Measurements from ENCODE around the gene ZNF576.
A peak's percentile ranks its signal among the peaks of the same experiment; 100 is the strongest.
"Not testable (repeated sequence)": the region's sequence is repeated elsewhere in the genome, so short reads cannot be mapped to it uniquely, and the experiment has no call there.

Gene ZNF576

DNA sequence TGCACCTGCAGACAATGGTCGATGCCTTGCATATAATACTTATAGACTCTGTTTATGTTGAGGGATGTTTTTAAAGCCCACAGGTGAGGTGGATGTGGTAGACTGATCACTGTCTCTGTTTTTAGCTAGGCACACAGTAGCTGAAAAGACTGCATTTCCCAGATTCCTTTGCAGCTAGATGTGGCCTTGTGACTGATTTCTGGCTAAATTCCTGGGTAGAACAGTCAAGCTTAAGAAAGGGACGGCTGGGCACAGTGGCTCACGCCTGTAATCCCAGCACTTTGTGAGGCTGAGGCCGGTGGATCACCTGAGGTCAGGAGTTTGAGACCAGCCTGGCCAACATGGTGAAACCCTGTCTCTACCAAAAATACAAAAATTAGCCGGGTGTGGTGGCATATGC is 3.9 kb downstream of the ZNF576 start:
- not testable (repeated sequence) for DNase-seq

DNA sequence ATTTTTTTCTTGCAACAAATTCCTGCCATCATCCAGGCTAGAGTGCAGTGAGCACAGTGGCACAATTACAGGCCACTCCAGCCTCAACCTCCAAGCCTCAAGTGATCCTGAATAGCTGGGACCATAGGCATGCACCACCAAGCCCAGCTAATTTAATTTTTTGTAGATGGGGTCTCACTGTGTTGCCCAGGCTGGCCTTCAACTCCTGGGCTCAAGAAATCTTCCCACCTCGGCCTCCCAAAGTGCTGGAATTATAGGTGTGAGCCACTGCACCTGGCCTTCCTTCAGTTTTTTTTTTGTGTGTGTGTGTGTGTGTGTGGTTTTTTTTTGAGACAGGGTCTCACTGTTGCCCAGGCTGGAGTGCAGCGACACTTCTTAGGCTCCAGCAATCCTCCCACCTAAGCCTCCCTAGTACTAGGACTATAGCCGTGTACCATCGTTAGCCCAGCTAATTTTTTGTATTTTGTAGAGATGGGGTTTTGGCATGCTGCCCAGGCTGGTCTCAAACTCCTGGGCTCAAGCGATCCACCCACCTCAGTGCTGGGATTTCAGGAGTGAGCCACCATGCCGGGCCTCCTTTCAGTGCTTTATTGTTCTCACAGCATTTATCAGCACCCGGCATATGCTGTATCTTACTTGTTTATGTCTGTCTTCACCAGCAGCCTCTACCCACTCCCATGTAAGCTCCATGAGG is 9.6 kb downstream of the ZNF576 start:
- DNase-seq, result no peak

GRCh38 chr19:43606569-43607229 is 10.3 kb downstream of the ZNF576 start:
- no peak for DNase-seq

GRCh38 chr19:43607238-43608205 is 11.1 kb downstream of the ZNF576 start:
- no peak for DNase-seq

DNA sequence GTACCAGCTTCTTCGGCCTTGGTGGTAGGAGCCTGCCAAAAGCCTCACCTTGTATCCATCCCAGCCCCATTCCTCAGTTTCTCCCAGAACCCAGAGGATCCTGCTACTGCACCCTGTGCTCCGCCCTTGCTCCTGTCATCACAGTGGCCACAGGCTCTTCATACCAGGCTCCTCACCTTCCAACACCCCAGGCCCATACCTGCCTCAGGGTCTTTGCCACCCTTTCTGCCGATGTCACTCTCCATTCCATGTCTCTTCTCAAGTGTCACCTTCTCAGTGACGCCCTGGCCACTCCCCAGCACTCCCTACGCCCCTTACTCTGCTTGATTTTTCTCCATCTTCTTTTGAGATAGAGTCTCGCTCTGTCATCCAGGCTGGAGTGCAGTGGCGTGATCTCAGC is 13.5 kb downstream of the ZNF576 start:
- DNase-seq, result no peak

DNA sequence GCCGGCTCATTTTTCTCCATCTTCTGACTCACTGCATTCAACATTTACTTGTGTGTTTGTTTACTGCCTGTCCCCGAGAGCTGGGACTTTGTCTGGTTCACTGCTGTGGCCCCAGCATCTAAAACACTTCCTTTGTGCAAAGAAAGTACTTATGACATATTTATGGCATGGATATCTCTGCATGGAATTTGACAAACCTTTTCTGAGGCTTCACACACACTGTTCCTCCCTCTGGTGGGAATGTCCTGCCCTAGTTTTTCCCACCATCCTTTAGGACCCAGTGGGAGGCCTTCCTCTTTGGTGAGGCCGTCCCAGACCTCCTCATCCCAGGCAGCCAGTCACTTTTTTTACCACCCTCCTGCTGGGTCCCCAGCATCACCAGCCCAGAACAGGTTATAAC is 14.1 kb downstream of the ZNF576 start:
- DNase-seq, result no peak

GRCh38 chr19:43611788-43612187 is 15.4 kb downstream of the ZNF576 start, which contains the start of gene SRRM5:
SRRM5 (plus strand) TSS chr19:43612088; CDS start chr19:43612122, 34 bp downstream.
- DNase-seq, result no peak

- DNase-seq, result no peak
Observed at GRCh38 chr19:43612374-43612773, 16.0 kb downstream of the ZNF576 start.

DNA sequence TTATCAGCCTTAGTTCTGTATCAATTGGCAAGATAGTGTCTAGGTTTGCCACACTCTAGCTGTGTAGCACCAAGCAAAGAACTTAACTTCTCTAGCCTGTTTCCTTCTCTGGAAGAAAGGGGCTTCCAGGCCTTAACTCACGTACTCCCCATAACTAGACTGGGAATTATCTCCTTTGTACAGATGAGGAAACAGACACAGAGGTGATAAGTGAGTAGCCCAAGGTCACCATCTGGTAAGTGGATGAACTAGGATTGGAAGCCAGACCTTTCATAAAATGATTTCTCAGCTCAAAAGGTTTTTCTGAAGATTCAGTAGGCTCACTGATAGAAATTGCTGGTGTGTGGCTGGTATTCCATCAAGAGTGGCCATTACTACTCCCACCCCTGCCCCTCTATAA is 19.9 kb downstream of the ZNF576 start:
- no peak for DNase-seq

- no peak for DNase-seq
Observed at GRCh38 chr19:43616954-43617353, 20.6 kb downstream of the ZNF576 start.

GRCh38 chr19:43618921-43619261 is 22.5 kb downstream of the ZNF576 start:
- DNase-seq, result peak; percentile 54 to 60

GRCh38 chr19:43619262-43620060 is 23.1 kb downstream of the ZNF576 start, which contains the start of gene ZNF428:
ZNF428 (minus strand) TSS chr19:43619629; CDS start chr19:43614304, 5,325 bp downstream.
- DNase-seq, result peak; percentile 76 to 79

- DNase-seq, result no peak
Observed at GRCh38 chr19:43620061-43621001, 23.9 kb downstream of the ZNF576 start.

DNA sequence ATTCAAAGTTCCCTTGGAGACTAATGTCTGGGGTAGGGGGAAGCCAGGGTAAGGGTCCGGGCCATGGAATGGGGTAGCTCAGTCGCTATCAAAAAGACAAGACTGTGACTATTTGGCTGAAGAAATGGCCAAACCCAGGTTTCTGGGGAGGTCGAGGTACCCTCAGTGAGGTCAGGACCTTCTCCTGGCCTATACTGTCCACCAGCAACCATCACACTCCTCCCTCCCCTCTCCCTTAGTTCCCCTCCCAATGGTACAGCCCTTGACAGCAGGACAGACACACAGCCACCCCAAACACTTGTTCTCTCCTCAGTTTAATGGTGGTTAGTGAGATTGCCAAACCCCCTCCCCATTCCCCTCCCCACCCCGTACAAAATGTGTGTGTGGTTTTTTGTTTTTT is 25.7 kb downstream of the ZNF576 start:
- no peak for DNase-seq

GRCh38 chr19:43622956-43623355 is 26.6 kb downstream of the ZNF576 start:
- DNase-seq, result no peak

DNA sequence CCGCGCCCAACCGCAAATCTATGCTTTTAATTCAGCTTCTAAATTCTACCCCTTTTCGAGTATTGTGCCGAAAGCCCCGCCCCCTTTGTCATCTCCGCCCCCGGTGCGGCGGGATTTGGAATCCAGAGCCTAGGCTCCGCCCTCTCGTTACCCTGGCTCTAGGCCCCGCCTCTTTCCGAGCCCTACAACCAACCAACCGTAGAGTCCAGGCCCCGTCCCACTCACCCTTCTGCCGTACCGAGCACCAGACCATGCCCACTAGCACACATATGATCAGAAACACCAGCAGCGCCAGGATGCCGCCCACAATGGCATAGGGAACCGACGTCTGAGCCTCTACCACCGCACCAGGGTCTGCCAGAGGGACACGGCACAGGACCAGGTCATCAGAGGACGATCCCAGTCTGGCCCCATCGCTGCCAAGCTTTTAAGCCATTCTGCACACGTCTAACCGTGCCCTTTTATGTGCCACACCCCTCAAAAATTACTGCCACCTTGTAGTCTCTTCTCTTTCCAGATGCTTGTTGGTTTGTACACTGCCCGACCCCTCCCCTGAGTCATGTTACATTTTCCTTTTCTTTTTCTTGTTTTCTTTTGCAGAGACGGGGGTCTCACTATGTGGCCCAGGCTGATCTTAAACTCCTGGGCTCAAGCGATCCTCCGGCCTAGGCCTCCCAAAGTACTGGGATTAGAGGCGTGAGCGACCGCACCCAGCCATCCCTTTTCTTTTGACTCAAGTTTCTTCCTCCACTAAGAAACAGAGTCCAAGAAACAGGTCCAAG is 27.7 kb downstream of the ZNF576 start:
- DNase-seq, result no peak

- no peak for DNase-seq
Observed at GRCh38 chr19:43624933-43625332, 28.5 kb downstream of the ZNF576 start.

GRCh38 chr19:43625918-43626579 is 29.7 kb downstream of the ZNF576 start:
- DNase-seq, result no peak

GRCh38 chr19:43626838-43627237 is 30.4 kb downstream of the ZNF576 start:
- DNase-seq, result no peak
